Uterus (tissue), 4 donors: Measurements from ENCODE around the gene AP1AR. TPM values are rescaled to one million over a fixed set of nuclear protein-coding genes. Genes with fewer than 3 reads are reported as not detected.

Experiments used
- DNase-seq, 2 donors: peaks; one replicate each; pipeline ENCODE4 v3.0.0-alpha.2; 2019 to 2020
- H3K27ac ChIP-seq, 2 donors: fragments of 200-600 bp; sonication (generic); 1 replicate in 1 of 2; 2 replicates in 1 of 2; pipeline ENCODE4 v1.5.1; 2016 to 2018
- H3K27me3 ChIP-seq, 2 donors: fragments of 200-600 bp; sonication (generic); one replicate each; pipeline ENCODE4 v1.5.1; 2018 to 2019; ENCODE audit warnings: control low read depth in 1 of 2
- H3K36me3 ChIP-seq, 2 donors: fragments of 200-600 bp; sonication (generic); one replicate each; pipeline ENCODE4 v1.5.1; 2019; ENCODE audit warnings: control low read depth in 1 of 2
- H3K4me1 ChIP-seq, 2 donors: fragments of 200-600 bp; sonication (generic); one replicate each; pipeline ENCODE4 v1.5.1; 2018 to 2019; ENCODE audit warnings: control low read depth in 1 of 2
- H3K4me3 ChIP-seq, 2 donors: fragments of 200-600 bp; sonication (generic); 1 replicate in 1 of 2; 2 replicates in 1 of 2; pipeline ENCODE4 v1.5.1; 2018 to 2019; ENCODE audit warnings: mild to moderate bottlenecking in 1 of 2
- H3K9me3 ChIP-seq, 2 donors: fragments of 200-600 bp; sonication (generic); one replicate each; pipeline ENCODE4 v1.5.1; 2019; ENCODE audit warnings: control low read depth in 1 of 2
- POLR2A ChIP-seq, 2 donors: fragments of 450-650 bp; IDR thresholded peaks; one replicate each; pipeline ENCODE4 v1.6.1; 2016; ENCODE audit warnings: antibody characterized with exemption in 2 of 2, mild to moderate bottlenecking in 1 of 2, moderate library complexity in 1 of 2
- intact Hi-C: fragments of 100-400 bp; cut with DNase I; formaldehyde crosslinking; loops from one replicate; pipeline ENCODE4 v1.15.1; 2023; ENCODE audit warnings: low total_unique reads
- total RNA-seq, 4 donors: library from RNA; depleted of rRNA in 3 of 4; stranded (reverse); fragments of >200 nt in 3 of 4; gene quantifications; one replicate each; pipeline versions ENCODE4 v1.1.0 to v1.2.4, GENCODE V29; 2014 to 2023
- TF ChIP-seq, protein P1 (sequence below), 4 experiments: fragments of 200-600 bp in 2 of 4; fragments of 450-650 bp in 2 of 4; sonication (generic) in 2 of 4; IDR thresholded peaks; one replicate each; pipeline ENCODE4 v1.5.1; 2016 to 2019; ENCODE audit warnings: antibody characterized with exemption in 4 of 4, mild to moderate bottlenecking in 2 of 4, moderate library complexity in 1 of 4
- donor health status: DM: yes; HTN: yes; CAD: no.

AP1AR gene
- total RNA-seq, 4 donors from 2014 or later: 2.3 to 37.7 (median 17.6) TPM

DNA sequence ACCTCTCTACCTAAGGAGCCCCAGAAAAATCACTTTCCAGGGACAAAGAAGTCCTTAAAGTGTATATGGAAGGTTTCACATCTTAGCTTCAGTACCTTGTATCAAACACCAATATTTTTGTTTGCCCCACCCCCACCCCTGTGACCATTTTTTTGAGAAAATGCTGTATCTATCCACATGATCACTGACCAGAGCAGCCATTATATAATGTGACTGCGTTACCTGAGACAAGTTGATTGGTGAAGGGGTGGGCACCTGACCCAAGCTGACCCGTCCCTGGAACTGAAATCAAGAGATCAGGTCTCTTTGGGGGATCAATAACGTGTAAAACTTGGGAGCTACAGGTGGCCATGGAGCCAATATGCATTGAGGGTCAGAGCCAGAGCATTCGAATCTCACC lies 43.4 kb downstream of the AP1AR start:
- no peaks in the 10 kb centered on the region for H3K27me3 ChIP-seq
- no peak overlapping the region for H3K27ac ChIP-seq
- H3K4me3 ChIP-seq: no peak overlapping the region
- TF ChIP-seq POLR2A (IDR thresholded peaks at IDR 0.05): no peak
- TF ChIP-seq, protein P1, sequence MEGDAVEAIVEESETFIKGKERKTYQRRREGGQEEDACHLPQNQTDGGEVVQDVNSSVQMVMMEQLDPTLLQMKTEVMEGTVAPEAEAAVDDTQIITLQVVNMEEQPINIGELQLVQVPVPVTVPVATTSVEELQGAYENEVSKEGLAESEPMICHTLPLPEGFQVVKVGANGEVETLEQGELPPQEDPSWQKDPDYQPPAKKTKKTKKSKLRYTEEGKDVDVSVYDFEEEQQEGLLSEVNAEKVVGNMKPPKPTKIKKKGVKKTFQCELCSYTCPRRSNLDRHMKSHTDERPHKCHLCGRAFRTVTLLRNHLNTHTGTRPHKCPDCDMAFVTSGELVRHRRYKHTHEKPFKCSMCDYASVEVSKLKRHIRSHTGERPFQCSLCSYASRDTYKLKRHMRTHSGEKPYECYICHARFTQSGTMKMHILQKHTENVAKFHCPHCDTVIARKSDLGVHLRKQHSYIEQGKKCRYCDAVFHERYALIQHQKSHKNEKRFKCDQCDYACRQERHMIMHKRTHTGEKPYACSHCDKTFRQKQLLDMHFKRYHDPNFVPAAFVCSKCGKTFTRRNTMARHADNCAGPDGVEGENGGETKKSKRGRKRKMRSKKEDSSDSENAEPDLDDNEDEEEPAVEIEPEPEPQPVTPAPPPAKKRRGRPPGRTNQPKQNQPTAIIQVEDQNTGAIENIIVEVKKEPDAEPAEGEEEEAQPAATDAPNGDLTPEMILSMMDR (IDR thresholded peaks at IDR 0.05): no peak
- no peaks in the 10 kb centered on the region for H3K36me3 ChIP-seq
- H3K4me1 ChIP-seq: no peaks in the 10 kb centered on the region
- intact Hi-C loops: no loop called here
- no peaks in the 10 kb centered on the region for H3K9me3 ChIP-seq
- no peak for DNase-seq

DNA sequence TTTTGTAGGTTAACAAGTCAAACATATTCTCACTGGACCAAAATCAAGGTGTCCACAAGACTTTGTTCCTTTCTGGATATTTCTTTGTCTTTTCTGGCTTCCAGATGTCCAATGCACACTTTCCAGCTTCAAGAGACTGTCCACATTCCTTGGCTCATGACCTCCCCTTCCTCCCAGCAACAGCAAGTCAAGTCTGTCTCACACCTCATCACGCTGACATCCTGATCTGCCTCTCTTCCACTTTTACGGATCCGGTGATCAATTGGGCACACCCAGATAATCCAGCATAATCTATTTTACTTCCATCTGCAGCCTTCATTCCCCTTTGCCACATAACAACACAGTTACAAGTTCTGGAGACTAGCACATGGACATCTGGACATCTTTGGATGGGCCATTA lies 44.5 kb downstream of the AP1AR start:
- no peak for DNase-seq
- H3K4me1 ChIP-seq: no peaks in the 10 kb centered on the region
- no peak overlapping the region for H3K4me3 ChIP-seq
- no peaks in the 10 kb centered on the region for H3K27me3 ChIP-seq
- no peaks in the 10 kb centered on the region for H3K36me3 ChIP-seq
- TF ChIP-seq, protein P1 (IDR thresholded peaks at IDR 0.05): no peak
- TF ChIP-seq POLR2A (IDR thresholded peaks at IDR 0.05): no peak
- H3K9me3 ChIP-seq: no peaks in the 10 kb centered on the region
- H3K27ac ChIP-seq: no peak overlapping the region
- intact Hi-C loops: no loop called here

- Histone ChIP-seq H3K4me1 (no peaks in the 10 kb centered on the region), H3K27me3 (no peaks in the 10 kb centered on the region), H3K4me3 (no peak overlapping the region), H3K27ac (no peak overlapping the region), H3K9me3 (no peaks in the 10 kb centered on the region), H3K36me3 (no peaks in the 10 kb centered on the region)
- TF ChIP-seq, protein P1 (IDR thresholded peaks at IDR 0.05): no peak
- TF ChIP-seq POLR2A (IDR thresholded peaks at IDR 0.05): no peak
- no peak for DNase-seq
- intact Hi-C loops: no loop called here
These were observed 45.6 kb downstream of the AP1AR start for GRCh38 chr4:112277220-112277619.

DNA sequence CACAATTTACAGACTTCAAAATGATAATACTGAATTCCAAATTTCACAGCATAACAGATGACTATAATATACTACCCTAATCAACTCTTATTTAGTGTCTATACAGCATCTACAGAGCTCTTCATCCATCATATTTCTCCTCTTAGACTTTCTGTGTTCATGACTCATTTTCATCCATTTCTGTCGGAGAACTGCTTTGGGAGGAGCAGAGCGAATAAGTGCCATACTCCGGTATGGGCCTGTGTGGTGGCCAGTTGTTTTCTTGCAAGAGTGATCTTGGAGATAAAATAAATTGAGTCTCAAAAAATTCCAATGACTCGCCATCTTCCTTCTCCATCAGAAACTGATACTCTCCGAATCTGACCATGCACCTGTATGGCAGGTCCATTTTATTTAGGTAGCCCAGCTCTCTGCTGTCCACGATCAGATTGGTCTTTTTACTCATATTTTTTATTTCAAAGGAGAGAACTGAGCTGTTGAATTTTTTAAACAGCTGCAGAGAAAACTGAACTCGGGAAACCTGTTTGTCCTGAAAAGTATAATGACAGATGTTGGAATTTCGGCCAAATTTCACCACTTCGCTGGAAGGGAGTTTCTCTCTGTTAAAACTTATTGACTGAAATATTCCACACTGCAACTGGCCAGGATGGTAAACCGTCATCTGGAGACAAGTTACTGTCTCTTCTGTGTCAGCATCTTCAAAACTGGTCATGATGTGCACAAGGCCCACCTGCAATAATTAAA lies 46.3 kb downstream of the AP1AR start:
- Histone ChIP-seq H3K36me3 (no peaks in the 10 kb centered on the region), H3K4me3 (no peak overlapping the region), H3K4me1 (no peaks in the 10 kb centered on the region), H3K9me3 (no peaks in the 10 kb centered on the region), H3K27ac (no peak overlapping the region), H3K27me3 (no peaks in the 10 kb centered on the region)
- intact Hi-C loops: no loop called here
- DNase-seq: no peak
- TF ChIP-seq, protein P1 (IDR thresholded peaks at IDR 0.05): no peak
- no peak for TF ChIP-seq POLR2A (IDR thresholded peaks at IDR 0.05)

GRCh38 chr4:112279025-112279881 lies 47.7 kb downstream of the AP1AR start:
- Histone ChIP-seq H3K27me3 (no peaks in the 10 kb centered on the region), H3K27ac (no peak overlapping the region), H3K9me3 (no peaks in the 10 kb centered on the region), H3K4me3 (no peak overlapping the region), H3K4me1 (no peaks in the 10 kb centered on the region), H3K36me3 (no peaks in the 10 kb centered on the region)
- no peak for DNase-seq
- intact Hi-C loops: no loop called here
- TF ChIP-seq, protein P1 (IDR thresholded peaks at IDR 0.05): no peak
- TF ChIP-seq POLR2A (IDR thresholded peaks at IDR 0.05): no peak
